DOHH2 (cell line): ENCODE results near the gene INO80.

Experiments
- H3F3A ChIP-seq: fragments of 200-600 bp; sonication (generic), shearing (Covaris generic); 2 replicates; pipeline ENCODE4 v1.6.0; 2016; ENCODE audit warnings: antibody characterized with exemption, mild to moderate bottlenecking; ENCODE audit not compliant: control insufficient read depth, insufficient read depth
- H3K27ac ChIP-seq: fragments of 200-600 bp; sonication (generic); 2 replicates; pipeline ENCODE4 v1.5.1; 2014; ENCODE audit warnings: low read depth, mild to moderate bottlenecking, low read length, moderate library complexity
- H3K27me3 ChIP-seq: fragments of 200-600 bp; sonication (generic); 2 replicates; pipeline ENCODE4 v1.6.1; 2014; ENCODE audit warnings: mild to moderate bottlenecking, low read length, mixed read lengths; ENCODE audit not compliant: control insufficient read depth
- H3K36me3 ChIP-seq: fragments of 200-600 bp; sonication (generic); 2 replicates; pipeline ENCODE4 v1.6.1; 2014; ENCODE audit warnings: mild to moderate bottlenecking, low read length, moderate library complexity, mixed read lengths; ENCODE audit not compliant: control insufficient read depth
- H3K4me1 ChIP-seq: fragments of 200-600 bp; sonication (generic); 2 replicates; pipeline ENCODE4 v1.6.1; 2014; ENCODE audit warnings: mild to moderate bottlenecking, low read length, mixed read lengths; ENCODE audit not compliant: control insufficient read depth
- H3K4me2 ChIP-seq: fragments of 200-600 bp; sonication (generic); 2 replicates; pipeline ENCODE4 v1.6.0; 2014; ENCODE audit warnings: mild to moderate bottlenecking, low read length, moderate library complexity
- H3K4me3 ChIP-seq: fragments of 200-600 bp; sonication (generic); 2 replicates; pipeline ENCODE4 v1.5.1; 2014; ENCODE audit warnings: mild to moderate bottlenecking, low read length, mixed read lengths
- H3K79me2 ChIP-seq: fragments of 200-600 bp; sonication (generic); 2 replicates; pipeline ENCODE4 v1.6.1; 2014; ENCODE audit warnings: mild to moderate bottlenecking, low read length, mixed read lengths; ENCODE audit not compliant: control insufficient read depth
- H3K9me2 ChIP-seq: fragments of 200-600 bp; sonication (generic); replicated peaks from 2 replicates; pipeline ENCODE4 v1.6.1; 2014; ENCODE audit warnings: mild to moderate bottlenecking, low read length, mixed read lengths; ENCODE audit not compliant: control insufficient read depth
- H3K9me3 ChIP-seq: fragments of 200-600 bp; sonication (generic); 2 replicates; pipeline ENCODE4 v1.6.1; 2014; ENCODE audit warnings: antibody characterized with exemption, low read length, mixed read lengths; ENCODE audit not compliant: control insufficient read depth, insufficient read depth
- H4K20me1 ChIP-seq: fragments of 200-600 bp; sonication (generic); 2 replicates; pipeline ENCODE4 v1.6.0; 2014; ENCODE audit warnings: low read depth, mild to moderate bottlenecking, antibody characterized with exemption, low read length, moderate library complexity; ENCODE audit not compliant: control insufficient read depth, insufficient read depth
- EZH2phosphoT487 ChIP-seq: fragments of 200-600 bp; sonication (generic); IDR thresholded peaks from 2 replicates; pipeline ENCODE4 v1.6.1; 2017; ENCODE audit warnings: borderline replicate concordance, mild to moderate bottlenecking, antibody characterized with exemption, low read length, moderate library complexity, mixed read lengths
- TF ChIP-seq, protein P1 (sequence below): fragments of 200-600 bp; sonication (generic); IDR thresholded peaks from one replicate; pipeline ENCODE4 v1.5.1; 2014; ENCODE audit warnings: antibody characterized with exemption, mild to moderate bottlenecking, low read depth, low read length; ENCODE audit not compliant: poor library complexity, severe bottlenecking

Gene INO80

DNA sequence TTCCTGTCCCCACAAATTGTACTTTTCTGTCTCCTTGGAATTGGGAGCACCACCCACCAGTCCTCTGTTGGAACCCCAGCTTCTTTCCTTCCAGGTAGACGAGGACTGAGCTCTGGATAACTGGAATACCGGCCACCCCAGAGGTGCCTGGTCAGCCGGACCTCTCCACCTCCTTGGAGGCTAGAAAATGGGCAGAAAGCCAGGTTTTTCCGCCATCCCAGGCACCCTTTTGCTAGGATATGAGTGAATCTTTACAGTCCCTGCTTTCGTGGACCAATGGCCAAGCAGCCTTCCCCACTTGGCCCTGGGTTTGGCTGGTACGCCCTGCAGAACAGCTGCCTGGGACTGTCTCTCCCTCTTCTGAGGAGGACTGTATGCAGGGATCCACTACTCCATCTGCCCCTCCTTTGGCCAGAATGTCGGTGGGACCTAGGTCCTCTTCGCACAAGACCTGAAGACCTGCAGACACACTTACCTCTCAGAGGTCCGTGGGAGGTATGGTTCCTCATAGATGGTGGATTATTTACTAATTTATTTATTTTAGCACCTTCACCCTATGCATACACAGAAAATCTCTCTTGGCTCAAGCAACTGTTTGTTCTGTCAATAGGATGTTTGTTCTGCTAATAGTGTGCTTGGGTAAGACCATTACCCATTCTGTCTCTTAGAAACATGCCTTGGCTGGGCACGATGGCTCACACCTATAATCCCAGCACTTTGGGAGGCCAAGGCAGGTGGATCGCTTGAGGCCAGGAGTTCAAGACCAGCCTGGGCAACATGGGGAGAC, 171.4 kb downstream of the INO80 start:
- H3K4me2 ChIP-seq: no peak overlapping the region
- H3F3A ChIP-seq: peaks cover 11% of the 10 kb centered on the region
- no peak overlapping the region for H3K4me3 ChIP-seq
- H3K4me1 ChIP-seq: peaks cover 30% of the 10 kb centered on the region
- H3K9me2 ChIP-seq: no peaks in the 10 kb centered on the region
- no peaks in the 10 kb centered on the region for H3K36me3 ChIP-seq
- peaks cover 5% of the 10 kb centered on the region; the same call in 1 of the 2 replicates for H3K27me3 ChIP-seq
- no peak for TF ChIP-seq EZH2phosphoT487
- TF ChIP-seq, protein P1, sequence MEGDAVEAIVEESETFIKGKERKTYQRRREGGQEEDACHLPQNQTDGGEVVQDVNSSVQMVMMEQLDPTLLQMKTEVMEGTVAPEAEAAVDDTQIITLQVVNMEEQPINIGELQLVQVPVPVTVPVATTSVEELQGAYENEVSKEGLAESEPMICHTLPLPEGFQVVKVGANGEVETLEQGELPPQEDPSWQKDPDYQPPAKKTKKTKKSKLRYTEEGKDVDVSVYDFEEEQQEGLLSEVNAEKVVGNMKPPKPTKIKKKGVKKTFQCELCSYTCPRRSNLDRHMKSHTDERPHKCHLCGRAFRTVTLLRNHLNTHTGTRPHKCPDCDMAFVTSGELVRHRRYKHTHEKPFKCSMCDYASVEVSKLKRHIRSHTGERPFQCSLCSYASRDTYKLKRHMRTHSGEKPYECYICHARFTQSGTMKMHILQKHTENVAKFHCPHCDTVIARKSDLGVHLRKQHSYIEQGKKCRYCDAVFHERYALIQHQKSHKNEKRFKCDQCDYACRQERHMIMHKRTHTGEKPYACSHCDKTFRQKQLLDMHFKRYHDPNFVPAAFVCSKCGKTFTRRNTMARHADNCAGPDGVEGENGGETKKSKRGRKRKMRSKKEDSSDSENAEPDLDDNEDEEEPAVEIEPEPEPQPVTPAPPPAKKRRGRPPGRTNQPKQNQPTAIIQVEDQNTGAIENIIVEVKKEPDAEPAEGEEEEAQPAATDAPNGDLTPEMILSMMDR: no peak
- no peaks in the 10 kb centered on the region for H4K20me1 ChIP-seq
- no peaks in the 10 kb centered on the region for H3K9me3 ChIP-seq
- no peaks in the 10 kb centered on the region for H3K79me2 ChIP-seq
- no peak overlapping the region for H3K27ac ChIP-seq

DNA sequence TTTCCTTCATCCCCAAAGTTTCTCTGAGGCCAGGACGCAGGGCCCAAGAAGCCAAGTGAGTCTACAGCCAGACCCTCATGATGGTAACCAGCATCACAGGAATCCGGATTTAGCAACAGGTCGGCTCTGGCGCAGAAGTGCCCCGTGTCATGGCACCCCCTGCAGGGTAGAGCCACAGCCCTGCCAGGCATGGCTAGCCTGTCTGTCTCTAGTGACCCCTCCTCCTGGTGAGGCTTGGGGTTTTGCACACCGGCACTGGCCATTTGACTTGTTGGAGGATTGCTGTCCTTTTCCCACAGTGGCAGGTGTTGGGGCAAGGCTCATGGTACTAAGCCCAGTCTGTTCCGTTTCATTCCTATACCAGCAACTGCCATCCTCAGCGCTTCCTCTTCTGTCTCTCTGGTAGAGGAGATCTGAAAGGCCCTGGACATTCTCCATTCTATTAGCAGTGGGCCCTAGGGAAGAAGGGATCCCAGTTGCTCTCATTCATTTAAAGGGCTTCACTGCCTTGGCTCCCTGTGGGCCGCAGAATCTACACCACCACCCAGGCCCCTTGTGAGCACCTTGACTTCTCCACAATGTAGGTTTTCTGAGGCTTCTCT, 172.2 kb downstream of the INO80 start:
- no peaks in the 10 kb centered on the region for H3K9me3 ChIP-seq
- TF ChIP-seq, protein P1: no peak
- TF ChIP-seq EZH2phosphoT487: no peak
- peaks cover 5% of the 10 kb centered on the region; the same call in 1 of the 2 replicates for H3K27me3 ChIP-seq
- no peak overlapping the region for H3K27ac ChIP-seq
- peaks cover 30% of the 10 kb centered on the region for H3K4me1 ChIP-seq
- no peaks in the 10 kb centered on the region for H3K79me2 ChIP-seq
- peaks cover 11% of the 10 kb centered on the region for H3F3A ChIP-seq
- H3K36me3 ChIP-seq: no peaks in the 10 kb centered on the region
- no peaks in the 10 kb centered on the region for H3K9me2 ChIP-seq
- no peak overlapping the region for H3K4me2 ChIP-seq
- H3K4me3 ChIP-seq: no peak overlapping the region
- no peaks in the 10 kb centered on the region for H4K20me1 ChIP-seq

DNA sequence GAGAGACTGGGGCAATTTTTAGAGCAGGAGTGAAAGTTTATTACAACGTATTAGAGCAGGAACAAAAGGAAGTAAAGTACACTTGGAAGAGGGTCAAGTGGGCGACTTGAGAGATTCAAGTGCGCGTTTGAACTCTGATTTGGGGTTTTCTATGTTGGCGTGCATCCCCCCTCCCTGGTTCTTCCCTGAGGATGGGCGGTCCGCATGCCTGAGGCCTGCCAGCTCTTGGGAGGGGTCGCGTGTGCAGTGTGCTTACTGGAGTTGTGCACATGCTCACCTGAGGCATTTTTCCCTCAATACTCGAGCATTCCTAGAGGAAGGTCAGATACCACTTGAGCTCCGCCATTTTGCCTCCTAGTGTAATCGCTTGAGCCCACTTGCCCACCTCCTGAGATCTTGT, 173.2 kb downstream of the INO80 start:
- Histone ChIP-seq H3K36me3 (no peaks in the 10 kb centered on the region), H3K4me3 (peak overlapping the region; percentile 82), H3K4me2 (peak overlapping the region; percentile 94)

More for the DNA sequence above, 173.2 kb downstream of the INO80 start:
- H3K9me2 ChIP-seq: no peaks in the 10 kb centered on the region
- H3K27ac ChIP-seq: no peak overlapping the region
- H3K79me2 ChIP-seq: no peaks in the 10 kb centered on the region
- H4K20me1 ChIP-seq: no peaks in the 10 kb centered on the region
- peaks cover 11% of the 10 kb centered on the region for H3F3A ChIP-seq
- peaks cover 2% of the 10 kb centered on the region; the same call in 1 of the 2 replicates for H3K27me3 ChIP-seq
- H3K4me1 ChIP-seq: peaks cover 30% of the 10 kb centered on the region
- TF ChIP-seq, protein P1: no peak
- TF ChIP-seq EZH2phosphoT487: no peak
- no peaks in the 10 kb centered on the region for H3K9me3 ChIP-seq
